Activated T-helper 1 cell treated with anti-CD3 and anti-CD28 coated beads, Interleukin-12 subunit alpha, Interleukin-12 subunit beta, Interleukin-2, Interleukin-4 antibody, amounts not matched to agents 30 ng/mL and 10 ng/mL and 1 ng/mL, durations not matched to agents 14 hours and 24 hours and 36 hours (primary cell): Measurements from ENCODE around the gene FBXL4. TPM values are rescaled to one million over a fixed set of nuclear protein-coding genes. Genes with fewer than 3 reads are reported as not detected.
"Not testable (repeated sequence)": the region's sequence is repeated elsewhere in the genome, so short reads cannot be mapped to it uniquely, and the experiment has no call there.

Source experiments
- DNase-seq: peaks from one replicate; pipeline ENCODE4 v3.0.0; 2021; ENCODE audit warnings: low spot score
- H3K27ac Mint-ChIP-seq: one replicate; pipeline ENCODE4 v1.8.0; 2021; ENCODE audit warnings: mild to moderate bottlenecking, mixed read lengths
- H3K27me3 Mint-ChIP-seq: one replicate; pipeline ENCODE4 v1.8.0; 2022; ENCODE audit warnings: mild to moderate bottlenecking, moderate library complexity, mixed read lengths; ENCODE audit not compliant: insufficient read depth
- H3K36me3 Mint-ChIP-seq: one replicate; pipeline ENCODE4 v1.8.0; 2021; ENCODE audit warnings: low read depth, mixed read lengths
- H3K4me1 Mint-ChIP-seq: one replicate; pipeline ENCODE4 v1.8.0; 2021; ENCODE audit warnings: low read depth, mixed read lengths
- H3K4me3 Mint-ChIP-seq: one replicate; pipeline ENCODE4 v1.8.0; 2021; ENCODE audit warnings: mild to moderate bottlenecking, moderate library complexity, mixed read lengths
- H3K9me3 Mint-ChIP-seq: one replicate; pipeline ENCODE4 v1.8.0; 2021; ENCODE audit warnings: mixed read lengths
- intact Hi-C: fragments of 100-400 bp; cut with micrococcal nuclease; formaldehyde crosslinking; loops from one replicate; pipeline ENCODE4 v1.15.1; 2024
- total RNA-seq: library from RNA; stranded (reverse); gene quantifications from 2 replicates; pipeline ENCODE4 v1.2.3, GENCODE V29; 2022

FBXL4 gene
- total RNA-seq, 1 donor from 2014 or later = 13.3 TPM

GRCh38 chr6:98942263-98942803 lies 5.4 kb downstream of the FBXL4 start:
- H3K9me3 Mint-ChIP-seq = peaks cover 43% of the 10 kb centered on the region
- H3K27ac Mint-ChIP-seq = no peak overlapping the region
- peaks cover 46% of the 10 kb centered on the region for H3K4me1 Mint-ChIP-seq
- H3K27me3 Mint-ChIP-seq = peaks cover 3% of the 10 kb centered on the region
- H3K36me3 Mint-ChIP-seq = peaks cover 24% of the 10 kb centered on the region
- H3K4me3 Mint-ChIP-seq = no peak overlapping the region
- no peak for DNase-seq
- intact Hi-C loops = no loop called here

GRCh38 chr6:98941319-98941718 lies 6.4 kb downstream of the FBXL4 start:
- intact Hi-C loops = no loop called here

GRCh38 chr6:98937351-98937750 lies 10.4 kb downstream of the FBXL4 start:
- no peak for DNase-seq
- H3K4me3 Mint-ChIP-seq = no peak overlapping the region
- no peak overlapping the region for H3K27ac Mint-ChIP-seq
- peaks cover 1% of the 10 kb centered on the region for H3K27me3 Mint-ChIP-seq
- H3K36me3 Mint-ChIP-seq = peaks cover 25% of the 10 kb centered on the region
- peaks cover 27% of the 10 kb centered on the region for H3K4me1 Mint-ChIP-seq
- H3K9me3 Mint-ChIP-seq = peaks cover 27% of the 10 kb centered on the region
- intact Hi-C loops = no loop called here

More at GRCh38 chr6:98941319-98941718, 6.4 kb downstream of the FBXL4 start:
- no peak for DNase-seq
- Mint-ChIP-seq H3K4me1 (peaks cover 40% of the 10 kb centered on the region), H3K36me3 (peaks cover 23% of the 10 kb centered on the region), H3K4me3 (no peak overlapping the region), H3K27ac (no peak overlapping the region), H3K9me3 (peaks cover 43% of the 10 kb centered on the region), H3K27me3 (peaks cover 3% of the 10 kb centered on the region)

- H3K27me3 Mint-ChIP-seq = no peaks in the 10 kb centered on the region
- no peak overlapping the region for H3K27ac Mint-ChIP-seq
- DNase-seq = no peak
- peaks cover 21% of the 10 kb centered on the region for H3K36me3 Mint-ChIP-seq
- no peak overlapping the region for H3K4me3 Mint-ChIP-seq
- intact Hi-C loops = no loop called here
- no peaks in the 10 kb centered on the region for H3K9me3 Mint-ChIP-seq
- peaks cover 18% of the 10 kb centered on the region for H3K4me1 Mint-ChIP-seq
Measured at GRCh38 chr6:98932381-98932780, 15.4 kb downstream of the FBXL4 start.

GRCh38 chr6:98931696-98932095 lies 16.1 kb downstream of the FBXL4 start:
- Mint-ChIP-seq H3K9me3 (no peaks in the 10 kb centered on the region), H3K4me1 (peaks cover 16% of the 10 kb centered on the region), H3K4me3 (no peak overlapping the region), H3K27ac (no peak overlapping the region), H3K36me3 (peaks cover 21% of the 10 kb centered on the region), H3K27me3 (no peaks in the 10 kb centered on the region)
- intact Hi-C loops = no loop called here
- DNase-seq = no peak

- Mint-ChIP-seq H3K4me1 (peaks cover 16% of the 10 kb centered on the region), H3K27ac (no peak overlapping the region), H3K4me3 (no peak overlapping the region), H3K36me3 (peaks cover 25% of the 10 kb centered on the region), H3K9me3 (no peaks in the 10 kb centered on the region), H3K27me3 (no peaks in the 10 kb centered on the region)
- intact Hi-C loops = no loop called here
- DNase-seq = no peak
Measured at GRCh38 chr6:98929498-98930060, 18.2 kb downstream of the FBXL4 start.

GRCh38 chr6:98928688-98929087 lies 19.1 kb downstream of the FBXL4 start:
- Mint-ChIP-seq H3K9me3 (no peaks in the 10 kb centered on the region), H3K36me3 (peaks cover 23% of the 10 kb centered on the region), H3K4me1 (peaks cover 16% of the 10 kb centered on the region), H3K27ac (no peak overlapping the region), H3K4me3 (no peak overlapping the region), H3K27me3 (no peaks in the 10 kb centered on the region)
- DNase-seq = no peak
- intact Hi-C loops = no loop called here

GRCh38 chr6:98927534-98927933 lies 20.2 kb downstream of the FBXL4 start:
- H3K4me3 Mint-ChIP-seq = no peak overlapping the region
- no peak overlapping the region for H3K27ac Mint-ChIP-seq
- H3K4me1 Mint-ChIP-seq = peaks cover 10% of the 10 kb centered on the region

GRCh38 chr6:98925831-98926230 lies 21.9 kb downstream of the FBXL4 start:
- DNase-seq = no peak
- Mint-ChIP-seq H3K4me1 (peaks cover 17% of the 10 kb centered on the region), H3K27ac (no peak overlapping the region), H3K9me3 (no peaks in the 10 kb centered on the region), H3K36me3 (peaks cover 15% of the 10 kb centered on the region), H3K4me3 (no peak overlapping the region), H3K27me3 (no peaks in the 10 kb centered on the region)
- intact Hi-C loops = no loop called here

More at GRCh38 chr6:98927534-98927933, 20.2 kb downstream of the FBXL4 start:
- intact Hi-C loops = no loop called here
- no peak for DNase-seq
- Mint-ChIP-seq H3K27me3 (no peaks in the 10 kb centered on the region), H3K9me3 (no peaks in the 10 kb centered on the region), H3K36me3 (peaks cover 22% of the 10 kb centered on the region)

- intact Hi-C loops = no loop called here
- no peak overlapping the region for H3K4me3 Mint-ChIP-seq
- peaks cover 13% of the 10 kb centered on the region for H3K36me3 Mint-ChIP-seq
- H3K27ac Mint-ChIP-seq = no peak overlapping the region
- no peak for DNase-seq
- H3K9me3 Mint-ChIP-seq = no peaks in the 10 kb centered on the region
- H3K4me1 Mint-ChIP-seq = peaks cover 13% of the 10 kb centered on the region
- H3K27me3 Mint-ChIP-seq = no peaks in the 10 kb centered on the region
Measured at GRCh38 chr6:98924647-98925046, 23.1 kb downstream of the FBXL4 start.

GRCh38 chr6:98920904-98921431 lies 26.8 kb downstream of the FBXL4 start:
- Mint-ChIP-seq H3K4me1 (peaks cover 8% of the 10 kb centered on the region), H3K27me3 (no peaks in the 10 kb centered on the region)

GRCh38 chr6:98910946-98911345 lies 36.8 kb downstream of the FBXL4 start:
- H3K27me3 Mint-ChIP-seq, DNase-seq, intact Hi-C loops, H3K4me3 Mint-ChIP-seq, H3K4me1 Mint-ChIP-seq, H3K27ac Mint-ChIP-seq: not testable (repeated sequence)
- peaks cover 30% of the 10 kb centered on the region for H3K36me3 Mint-ChIP-seq
- H3K9me3 Mint-ChIP-seq = peaks cover 15% of the 10 kb centered on the region

More at GRCh38 chr6:98920904-98921431, 26.8 kb downstream of the FBXL4 start:
- no peaks in the 10 kb centered on the region for H3K9me3 Mint-ChIP-seq
- intact Hi-C loops = no loop called here
- H3K4me3 Mint-ChIP-seq = no peak overlapping the region
- H3K27ac Mint-ChIP-seq = no peak overlapping the region
- no peak for DNase-seq
- peaks cover 6% of the 10 kb centered on the region for H3K36me3 Mint-ChIP-seq

GRCh38 chr6:98909236-98909635 lies 38.5 kb downstream of the FBXL4 start:
- peaks cover 15% of the 10 kb centered on the region for H3K9me3 Mint-ChIP-seq
- DNase-seq = no peak
- no peaks in the 10 kb centered on the region for H3K27me3 Mint-ChIP-seq
- H3K27ac Mint-ChIP-seq = no peak overlapping the region
- no peaks in the 10 kb centered on the region for H3K4me1 Mint-ChIP-seq
- peaks cover 30% of the 10 kb centered on the region for H3K36me3 Mint-ChIP-seq
- intact Hi-C loops = no loop called here
- H3K4me3 Mint-ChIP-seq = no peak overlapping the region
